ENCODE measurements around the gene POC1B. TPM values are rescaled to one million over a fixed set of nuclear protein-coding genes. Genes with fewer than 3 reads are reported as not detected.

Gene POC1B
- 6.7 TPM for total RNA-seq

- peak; percentile 84 for ATAC-seq
Observed at GRCh38 chr12:89525824-89526770, at the start of gene POC1B. TSS of gene POC1B (minus strand) at chr12:89526047. CDS start at chr12:89525895, 152 bp downstream.

GRCh38 chr12:89575374-89575773 is 49.5 kb upstream of the POC1B start:
- no peak for ATAC-seq
- no peak for DNase-seq (ENCODE audit: low spot score)

More at GRCh38 chr12:89525824-89526770, at the start of gene POC1B:
- DNase-seq (ENCODE audit: low spot score), result peak; percentile 87

- DNase-seq (ENCODE audit: low spot score) (no peak), ATAC-seq (no peak)
Observed at GRCh38 chr12:89574736-89575208, 48.9 kb upstream of the POC1B start.

GRCh38 chr12:89573051-89573810 is 47.4 kb upstream of the POC1B start:
- no peak for ATAC-seq
- DNase-seq (ENCODE audit: low spot score), result no peak

- ATAC-seq (no peak), DNase-seq (ENCODE audit: low spot score) (no peak)
Observed at GRCh38 chr12:89571491-89572195, 45.8 kb upstream of the POC1B start.

- DNase-seq (ENCODE audit: low spot score) (no peak), ATAC-seq (no peak)
Observed at GRCh38 chr12:89568484-89568883, 42.6 kb upstream of the POC1B start.

- no peak for ATAC-seq
- DNase-seq (ENCODE audit: low spot score), result no peak
Observed at GRCh38 chr12:89567691-89568239, 41.9 kb upstream of the POC1B start.

GRCh38 chr12:89566615-89567014 is 40.8 kb upstream of the POC1B start:
- ATAC-seq (no peak), DNase-seq (ENCODE audit: low spot score) (no peak)

- no peak for ATAC-seq
- DNase-seq (ENCODE audit: low spot score), result no peak
Observed at GRCh38 chr12:89565002-89565401, 39.2 kb upstream of the POC1B start.

- DNase-seq (ENCODE audit: low spot score) (no peak), ATAC-seq (no peak)
Observed at GRCh38 chr12:89559753-89560152, 33.9 kb upstream of the POC1B start.

GRCh38 chr12:89556976-89557375 is 31.1 kb upstream of the POC1B start:
- ATAC-seq (no peak), DNase-seq (ENCODE audit: low spot score) (no peak)

- no peak for DNase-seq (ENCODE audit: low spot score)
- no peak for ATAC-seq
Observed at GRCh38 chr12:89552376-89552775, 26.5 kb upstream of the POC1B start.

GRCh38 chr12:89551747-89552146 is 25.9 kb upstream of the POC1B start:
- no peak for DNase-seq (ENCODE audit: low spot score)
- ATAC-seq, result no peak

- no peak for DNase-seq (ENCODE audit: low spot score)
- no peak for ATAC-seq
Observed at GRCh38 chr12:89547101-89547500, 21.3 kb upstream of the POC1B start.

GRCh38 chr12:89546151-89546550 is 20.3 kb upstream of the POC1B start:
- ATAC-seq, result no peak
- DNase-seq (ENCODE audit: low spot score), result no peak

GRCh38 chr12:89544681-89545184 is 18.9 kb upstream of the POC1B start:
- ATAC-seq (peak; percentile 91), DNase-seq (ENCODE audit: low spot score) (peak; percentile 81)

- DNase-seq (ENCODE audit: low spot score), result no peak
- no peak for ATAC-seq
Observed at GRCh38 chr12:89544022-89544421, 18.2 kb upstream of the POC1B start.

GRCh38 chr12:89542912-89543592 is 17.2 kb upstream of the POC1B start:
- ATAC-seq, result peak; percentile 83
- peak; percentile 58 for DNase-seq (ENCODE audit: low spot score)

- no peak for ATAC-seq
- no peak for DNase-seq (ENCODE audit: low spot score)
Observed at GRCh38 chr12:89542236-89542635, 16.4 kb upstream of the POC1B start.

GRCh38 chr12:89540586-89540985 is 14.7 kb upstream of the POC1B start:
- DNase-seq (ENCODE audit: low spot score), result no peak
- ATAC-seq, result no peak
